Measurements from ENCODE around the gene CWC25. TPM values are rescaled to one million over a fixed set of nuclear protein-coding genes. Genes with fewer than 3 reads are reported as not detected.
"Not testable (repeated sequence)": the region's sequence is repeated elsewhere in the genome, so short reads cannot be mapped to it uniquely, and the experiment has no call there.

CWC25 gene
- total RNA-seq, 1 donor from 2014 or later, result 25.5 TPM

- Histone ChIP-seq H3K4me1 (peaks cover 16% of the 10 kb centered on the region), H3K36me3 (peaks cover 0 to 24% of the 10 kb centered on the region in 2 donors), H3K27ac (no peak overlapping the region), H3K9me3 (no peaks in the 10 kb centered on the region), H3K4me3 (no peak overlapping the region), H3K27me3 (no peaks in the 10 kb centered on the region)
- no peak for DNase-seq (ENCODE audit: extremely low spot score in 2 of 2)
- TF ChIP-seq POLR2A (IDR thresholded peaks at IDR 0.05), result no peak
- no peak for TF ChIP-seq POLR2AphosphoS5 (IDR thresholded peaks at IDR 0.05; ENCODE audit: insufficient read depth in 1 of 2, low read depth in 1 of 2)
- no peak for TF ChIP-seq CTCF (IDR thresholded peaks at IDR 0.05)
- intact Hi-C loops (cut with DNase I), result no loop called here
Measured at GRCh38 chr17:38789185-38789584, 35.9 kb downstream of the CWC25 start.

GRCh38 chr17:38787999-38788398 is 37.1 kb downstream of the CWC25 start:
- Histone ChIP-seq H3K4me1 (peaks cover 16% of the 10 kb centered on the region), H3K36me3 (peaks cover 0 to 35% of the 10 kb centered on the region in 2 donors)
- H3K27ac ChIP-seq; DNase-seq (ENCODE audit: extremely low spot score in 2 of 2); H3K27me3 ChIP-seq; H3K4me3 ChIP-seq; H3K9me3 ChIP-seq; intact Hi-C loops (cut with DNase I): not testable (repeated sequence)

- TF ChIP-seq POLR2A (IDR thresholded peaks at IDR 0.05), result no peak
- TF ChIP-seq POLR2AphosphoS5 (IDR thresholded peaks at IDR 0.05; ENCODE audit: insufficient read depth in 1 of 2, low read depth in 1 of 2), result no peak
- no peak for TF ChIP-seq CTCF (IDR thresholded peaks at IDR 0.05)
- Histone ChIP-seq H3K27ac (no peak overlapping the region), H3K27me3 (no peaks in the 10 kb centered on the region), H3K4me1 (peaks cover 16% of the 10 kb centered on the region), H3K4me3 (no peak overlapping the region), H3K9me3 (no peaks in the 10 kb centered on the region), H3K36me3 (peaks cover 0 to 45% of the 10 kb centered on the region in 2 donors)
- intact Hi-C loops (cut with DNase I), result no loop called here
- DNase-seq (ENCODE audit: extremely low spot score in 2 of 2), result no peak
Measured at GRCh38 chr17:38786372-38786771, 38.7 kb downstream of the CWC25 start.

- intact Hi-C loops (cut with DNase I), result no loop called here
Measured at GRCh38 chr17:38783227-38783626, 41.9 kb downstream of the CWC25 start.

GRCh38 chr17:38779965-38780752 is 45.0 kb downstream of the CWC25 start:
- no peak for DNase-seq (ENCODE audit: extremely low spot score in 2 of 2)
- H3K4me3 ChIP-seq, result no peak overlapping the region
- TF ChIP-seq CTCF (IDR thresholded peaks at IDR 0.05) (no peak), POLR2AphosphoS5 (IDR thresholded peaks at IDR 0.05; ENCODE audit: insufficient read depth in 1 of 2, low read depth in 1 of 2) (no peak)
- H3K9me3 ChIP-seq, result no peaks in the 10 kb centered on the region
- H3K36me3 ChIP-seq, result peaks cover 0 to 92% of the 10 kb centered on the region in 2 donors
- H3K4me1 ChIP-seq, result no peaks in the 10 kb centered on the region
- H3K27ac ChIP-seq, result no peak overlapping the region
- intact Hi-C loops (cut with DNase I), result no loop called here
- H3K27me3 ChIP-seq, result no peaks in the 10 kb centered on the region

More at GRCh38 chr17:38783227-38783626, 41.9 kb downstream of the CWC25 start:
- Histone ChIP-seq H3K36me3 (peaks cover 0 to 75% of the 10 kb centered on the region in 2 donors), H3K27me3 (no peaks in the 10 kb centered on the region), H3K4me3 (no peak overlapping the region), H3K9me3 (no peaks in the 10 kb centered on the region), H3K4me1 (no peaks in the 10 kb centered on the region), H3K27ac (no peak overlapping the region)
- TF ChIP-seq CTCF (IDR thresholded peaks at IDR 0.05), result no peak
- DNase-seq (ENCODE audit: extremely low spot score in 2 of 2), result no peak
